Hepatocyte (in vitro differentiated cells): ENCODE results near the gene SRSF5. TPM values are rescaled to one million over a fixed set of nuclear protein-coding genes. Genes with fewer than 3 reads are reported as not detected.
A peak's percentile ranks its signal among the peaks of the same experiment; 100 is the strongest.

Source experiments
- DNase-seq: peaks from one replicate; pipeline ENCODE4 v3.0.0-alpha.2; 2016; ENCODE audit warnings: low spot score
- H2AFZ ChIP-seq: fragments of 200-600 bp; sonication (generic); 2 replicates; pipeline ENCODE4 v1.6.0; 2016; ENCODE audit warnings: antibody characterized with exemption, mild to moderate bottlenecking
- H3K27ac ChIP-seq: fragments of 200-600 bp; sonication (generic); 2 replicates; pipeline ENCODE4 v1.5.1; 2016; ENCODE audit warnings: mild to moderate bottlenecking
- H3K27me3 ChIP-seq: fragments of 200-600 bp; sonication (generic); 2 replicates; pipeline ENCODE4 v1.6.1; 2016
- H3K36me3 ChIP-seq: fragments of 200-600 bp; sonication (generic); replicated peaks from 2 replicates; pipeline ENCODE4 v1.5.1; 2016; ENCODE audit warnings: low read depth; ENCODE audit not compliant: insufficient read depth
- H3K4me1 ChIP-seq: fragments of 200-600 bp; sonication (generic); 2 replicates; pipeline ENCODE4 v1.5.1; 2016; ENCODE audit warnings: mild to moderate bottlenecking, moderate library complexity; ENCODE audit not compliant: insufficient read depth
- H3K4me2 ChIP-seq: fragments of 200-600 bp; sonication (generic); 2 replicates; pipeline ENCODE4 v1.6.0; 2016
- H3K4me3 ChIP-seq: fragments of 200-600 bp; sonication (generic); 2 replicates; pipeline ENCODE4 v1.5.1; 2016; ENCODE audit warnings: mild to moderate bottlenecking
- H3K79me2 ChIP-seq: fragments of 200-600 bp; sonication (generic); 2 replicates; pipeline ENCODE4 v1.6.0; 2017; ENCODE audit warnings: mild to moderate bottlenecking
- H3K9me2 ChIP-seq: fragments of 200-600 bp; sonication (generic); replicated peaks from 2 replicates; pipeline ENCODE4 v1.6.0; 2017; ENCODE audit warnings: mild to moderate bottlenecking; ENCODE audit not compliant: insufficient read depth
- H3K9me3 ChIP-seq: fragments of 200-600 bp; sonication (generic); 2 replicates; pipeline ENCODE4 v1.5.1; 2016; ENCODE audit warnings: low read depth, mild to moderate bottlenecking
- H4K20me1 ChIP-seq: fragments of 200-600 bp; sonication (generic); 2 replicates; pipeline ENCODE4 v1.6.0; 2016; ENCODE audit warnings: mild to moderate bottlenecking; ENCODE audit not compliant: insufficient read depth, poor library complexity, severe bottlenecking
- EZH2 ChIP-seq: fragments of 200-600 bp; sonication (generic); IDR thresholded peaks from 2 replicates; pipeline ENCODE4 v1.6.1; 2016; ENCODE audit warnings: antibody characterized with exemption, mild to moderate bottlenecking, borderline replicate concordance
- EZH2phosphoT487 ChIP-seq: fragments of 200-600 bp; sonication (generic); IDR thresholded peaks from one replicate; pipeline ENCODE4 v1.6.1; 2018; ENCODE audit warnings: antibody characterized with exemption, mild to moderate bottlenecking, low read depth, moderate library complexity; ENCODE audit not compliant: unreplicated experiment, severe bottlenecking
- WGBS: methylation state at CpG from one replicate; pipeline ENCODE4 v1.1.6; 2016; ENCODE audit warnings: low lambda C conversion rate; ENCODE audit errors: missing lambda C conversion rate; 5-methylcytosine and 5-hydroxymethylcytosine counted together
- polyA plus RNA-seq: library from polyadenylated mRNA; unstranded; fragments of >200 nt; fragmentation: Nextera tagmentation; extraction: Ambion mirVana; gene quantifications from 2 replicates; pipeline ENCODE4 v1.2.1, GENCODE V29; 2016
- total RNA-seq: library from RNA; depleted of rRNA; stranded (reverse); fragments of >200 nt; gene quantifications from 2 replicates; pipeline ENCODE4 v1.2.3, GENCODE V29; 2014
- TF ChIP-seq, protein P1 (sequence below): fragments of 200-600 bp; sonication (generic); IDR thresholded peaks from 2 replicates; pipeline ENCODE4 v1.5.1; 2016; ENCODE audit warnings: antibody characterized with exemption, mild to moderate bottlenecking; ENCODE audit not compliant: poor library complexity

SRSF5 gene
- total and polyA plus RNA-seq, 2 experiments from 2014 or later = 262 to 386 TPM

DNA sequence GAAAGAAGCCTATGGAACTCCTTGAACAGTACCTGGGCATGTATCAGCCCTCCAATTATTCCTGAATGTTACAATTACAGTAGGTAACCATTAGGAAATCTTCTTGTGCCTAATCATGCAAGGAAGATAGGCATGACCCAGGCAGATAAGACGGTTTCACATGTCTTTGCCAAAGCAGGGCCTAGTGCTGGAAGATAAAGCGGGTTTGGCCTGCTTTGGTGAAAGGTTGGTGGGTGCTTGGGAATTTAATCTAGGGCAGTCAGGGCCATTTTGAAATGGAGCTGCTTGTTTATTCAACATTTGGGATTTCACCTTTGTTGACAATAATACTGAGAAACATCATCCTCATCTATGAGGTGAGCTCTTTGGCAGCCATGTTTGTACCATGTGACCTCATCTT lies 12.5 kb upstream of the SRSF5 start:
- WGBS = 98% methylated on average over 2 of the region's 2 CpGs
- Histone ChIP-seq H3K4me3 (no peak overlapping the region), H3K79me2 (no peaks in the 10 kb centered on the region), H3K4me2 (no peak overlapping the region), H3K4me1 (peaks cover 25% of the 10 kb centered on the region), H3K36me3 (no peaks in the 10 kb centered on the region), H3K27ac (peak overlapping the region; percentile 98), H2AFZ (no peak overlapping the region), H3K9me3 (no peaks in the 10 kb centered on the region), H3K27me3 (no peaks in the 10 kb centered on the region), H3K9me2 (no peaks in the 10 kb centered on the region), H4K20me1 (no peaks in the 10 kb centered on the region)
- TF ChIP-seq EZH2 = no peak
- TF ChIP-seq EZH2phosphoT487 = no peak
- TF ChIP-seq, protein P1, sequence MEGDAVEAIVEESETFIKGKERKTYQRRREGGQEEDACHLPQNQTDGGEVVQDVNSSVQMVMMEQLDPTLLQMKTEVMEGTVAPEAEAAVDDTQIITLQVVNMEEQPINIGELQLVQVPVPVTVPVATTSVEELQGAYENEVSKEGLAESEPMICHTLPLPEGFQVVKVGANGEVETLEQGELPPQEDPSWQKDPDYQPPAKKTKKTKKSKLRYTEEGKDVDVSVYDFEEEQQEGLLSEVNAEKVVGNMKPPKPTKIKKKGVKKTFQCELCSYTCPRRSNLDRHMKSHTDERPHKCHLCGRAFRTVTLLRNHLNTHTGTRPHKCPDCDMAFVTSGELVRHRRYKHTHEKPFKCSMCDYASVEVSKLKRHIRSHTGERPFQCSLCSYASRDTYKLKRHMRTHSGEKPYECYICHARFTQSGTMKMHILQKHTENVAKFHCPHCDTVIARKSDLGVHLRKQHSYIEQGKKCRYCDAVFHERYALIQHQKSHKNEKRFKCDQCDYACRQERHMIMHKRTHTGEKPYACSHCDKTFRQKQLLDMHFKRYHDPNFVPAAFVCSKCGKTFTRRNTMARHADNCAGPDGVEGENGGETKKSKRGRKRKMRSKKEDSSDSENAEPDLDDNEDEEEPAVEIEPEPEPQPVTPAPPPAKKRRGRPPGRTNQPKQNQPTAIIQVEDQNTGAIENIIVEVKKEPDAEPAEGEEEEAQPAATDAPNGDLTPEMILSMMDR = no peak
- no peak for DNase-seq

DNA sequence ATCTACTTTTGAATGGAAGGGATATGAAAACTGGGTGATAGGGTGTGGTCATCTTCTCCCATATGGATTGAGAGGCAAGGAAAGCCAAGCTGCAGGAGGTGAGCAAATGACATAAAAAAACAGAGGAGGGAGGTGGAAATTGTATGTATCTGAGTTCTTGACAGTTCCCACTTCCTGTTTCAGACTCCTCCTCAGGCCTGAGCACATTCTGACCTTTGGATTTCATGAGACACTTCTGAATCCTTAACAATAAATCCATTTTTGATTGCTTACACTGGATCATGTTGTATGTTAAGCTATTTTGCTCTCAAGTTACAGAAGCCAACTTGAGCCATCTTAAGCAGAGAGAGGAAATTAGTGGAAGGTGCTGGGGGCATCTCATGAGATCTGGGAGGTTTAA lies 11.6 kb upstream of the SRSF5 start:
- Histone ChIP-seq H3K36me3 (no peaks in the 10 kb centered on the region), H2AFZ (peak overlapping the region; percentile 7), H3K9me3 (no peaks in the 10 kb centered on the region), H3K27ac (peak overlapping the region; percentile 98), H3K79me2 (no peaks in the 10 kb centered on the region), H3K4me2 (no peak overlapping the region), H3K4me1 (peaks cover 19% of the 10 kb centered on the region), H3K27me3 (no peaks in the 10 kb centered on the region), H3K4me3 (no peak overlapping the region), H4K20me1 (no peaks in the 10 kb centered on the region), H3K9me2 (no peaks in the 10 kb centered on the region)
- DNase-seq = peak; percentile 32
- TF ChIP-seq, protein P1 = no peak
- TF ChIP-seq EZH2phosphoT487 (no peak), EZH2 (no peak)

DNA sequence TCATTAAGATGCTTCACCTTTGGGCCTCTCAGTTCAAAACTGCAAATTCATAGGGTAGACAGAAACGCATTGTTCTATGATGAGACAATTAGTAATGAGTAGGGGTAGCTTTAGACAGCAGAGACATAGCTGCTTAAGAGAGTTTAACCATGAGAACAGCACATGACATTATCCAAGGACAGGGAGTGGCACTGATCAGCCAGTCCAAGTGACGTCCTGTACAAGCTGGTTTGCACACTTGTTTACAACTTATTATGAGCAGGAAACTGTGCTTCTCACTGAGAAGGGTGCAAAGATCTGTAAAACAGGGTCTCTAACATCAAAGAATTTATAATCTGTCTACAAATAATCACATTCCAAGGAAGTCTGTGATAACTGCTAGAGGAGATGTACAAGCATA lies 11.2 kb upstream of the SRSF5 start:
- Histone ChIP-seq H3K9me2 (no peaks in the 10 kb centered on the region), H3K79me2 (no peaks in the 10 kb centered on the region), H3K4me1 (peaks cover 16% of the 10 kb centered on the region), H3K36me3 (no peaks in the 10 kb centered on the region), H3K27me3 (no peaks in the 10 kb centered on the region), H4K20me1 (no peaks in the 10 kb centered on the region), H3K4me3 (no peak overlapping the region), H3K4me2 (no peak overlapping the region), H3K27ac (peak overlapping the region; percentile 98), H2AFZ (peak overlapping the region; percentile 7), H3K9me3 (no peaks in the 10 kb centered on the region)
- WGBS = 39% methylated on average over 2 of the region's 2 CpGs
- TF ChIP-seq EZH2 (no peak), EZH2phosphoT487 (no peak)
- TF ChIP-seq, protein P1 = no peak
- DNase-seq = peak; percentile 68

DNA sequence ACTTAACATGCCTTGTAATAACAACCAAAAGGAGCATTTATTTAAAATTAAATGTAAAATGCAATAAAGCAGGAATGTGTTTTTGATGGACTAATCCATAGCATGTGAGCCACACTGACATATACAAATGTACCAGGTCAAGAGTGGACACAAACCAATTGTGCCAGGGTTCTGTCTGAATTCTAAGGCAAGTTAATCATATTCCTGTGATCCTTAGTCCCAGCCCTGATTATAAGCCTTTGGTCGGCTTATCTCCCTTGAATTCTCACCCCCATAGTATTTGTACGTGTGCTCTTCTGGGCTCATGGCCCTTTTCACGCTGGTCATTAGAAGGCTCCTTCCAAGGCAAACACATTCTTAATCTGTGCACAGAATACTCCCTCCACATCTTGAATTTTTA lies 10.6 kb upstream of the SRSF5 start:
- no peak for DNase-seq
- Histone ChIP-seq H3K4me1 (peaks cover 16% of the 10 kb centered on the region), H3K79me2 (no peaks in the 10 kb centered on the region), H3K27ac (peak overlapping the region; percentile 98), H3K4me3 (no peak overlapping the region), H3K9me2 (no peaks in the 10 kb centered on the region), H4K20me1 (no peaks in the 10 kb centered on the region), H2AFZ (no peak overlapping the region), H3K9me3 (no peaks in the 10 kb centered on the region), H3K36me3 (no peaks in the 10 kb centered on the region), H3K27me3 (no peaks in the 10 kb centered on the region), H3K4me2 (no peak overlapping the region)
- TF ChIP-seq, protein P1 = no peak
- TF ChIP-seq EZH2 (no peak), EZH2phosphoT487 (no peak)
- WGBS = 56% methylated on average over 3 of the region's 3 CpGs
